IMR-90 (cell line): ENCODE data around the gene ZSWIM3. TPM values are rescaled to one million over a fixed set of nuclear protein-coding genes. Genes with fewer than 3 reads are reported as not detected.

Experiments
- ATAC-seq: fragments of 200-7000 bp; cut with Tn5 transposase; 2 replicates; pipeline ENCODE4 v1.9.1; 2020; ENCODE audit warnings: low read depth, mild to moderate bottlenecking, moderate library complexity
- BruUV-seq: library from RNA; stranded (reverse); fragments of 400-500 nt; replicated peaks from 2 replicates; lab custom pipeline; 2021; lab: Mats Ljungman, UMichigan
- CTCF ChIA-PET: fragments of 300-600 bp; formaldehyde crosslinking; extraction: SDS; loops from one replicate; lab custom pipeline; 2021; ENCODE audit warnings: antibody characterized with exemption; lab: Yijun Ruan, JAX
- POLR2A ChIA-PET: fragments of 300-600 bp; sonication (Branson Sonifier 250); formaldehyde crosslinking; loops from one replicate; lab custom pipeline; 2022; ENCODE audit warnings: antibody characterized with exemption; ENCODE audit not compliant: unreplicated experiment; lab: Charles Lee
- DNase-seq: peaks from one replicate; pipeline ENCODE4 v3.0.0; 2013
- H2AFZ ChIP-seq: replicated peaks from 2 replicates; pipeline ENCODE3; 2013; ENCODE audit warnings: low read length, mild to moderate bottlenecking; ENCODE audit not compliant: poor library complexity
- H2AK5ac ChIP-seq: 2 replicates; pipeline ENCODE4 v1.6.1; 2013; ENCODE audit warnings: low read depth, low read length, inconsistent platforms
- H2AK9ac ChIP-seq: replicated peaks from 2 replicates; pipeline ENCODE3; 2013; ENCODE audit warnings: mild to moderate bottlenecking, low read depth, low read length, moderate library complexity; ENCODE audit not compliant: poor library complexity
- H2BK120ac ChIP-seq: 2 replicates; pipeline ENCODE4 v1.6.1; 2013; ENCODE audit warnings: low read depth, low read length, inconsistent platforms
- H2BK15ac ChIP-seq: 3 replicates; pipeline ENCODE4 v1.6.1; 2013; ENCODE audit warnings: low read depth, low read length, inconsistent platforms
- H2BK20ac ChIP-seq: 2 replicates; pipeline ENCODE4 v1.6.1; 2013; ENCODE audit warnings: low read depth, mild to moderate bottlenecking, inconsistent platforms, low read length, moderate library complexity
- H2BK5ac ChIP-seq: 2 replicates; pipeline ENCODE4 v1.6.1; 2013; ENCODE audit warnings: mild to moderate bottlenecking, low read depth, low read length, inconsistent platforms; ENCODE audit not compliant: poor library complexity, severe bottlenecking
- H3K14ac ChIP-seq: replicated peaks from 2 replicates; pipeline ENCODE4 v1.6.1; 2013; ENCODE audit warnings: low read depth, low read length, inconsistent platforms
- H3K18ac ChIP-seq: 2 replicates; pipeline ENCODE4 v1.6.1; 2013; ENCODE audit warnings: low read depth, low read length, control low read depth
- H3K23ac ChIP-seq: 2 replicates; pipeline ENCODE4 v1.6.1; 2013; ENCODE audit warnings: low read depth, low read length, inconsistent platforms
- H3K27ac ChIP-seq: 2 replicates; pipeline ENCODE4 v1.5.1; 2013; ENCODE audit warnings: mild to moderate bottlenecking, control low read depth, low read length; ENCODE audit not compliant: insufficient read depth
- H3K27me3 ChIP-seq: 2 replicates; pipeline ENCODE4 v1.6.1; 2013; ENCODE audit warnings: low read length; ENCODE audit not compliant: control insufficient read depth, insufficient read depth
- H3K36me3 ChIP-seq: 2 replicates; pipeline ENCODE4 v1.6.1; 2013; ENCODE audit warnings: low read length, mixed read lengths; ENCODE audit not compliant: control insufficient read depth, insufficient read depth
- H3K4ac ChIP-seq: 2 replicates; pipeline ENCODE4 v1.6.1; 2013; ENCODE audit warnings: low read depth, low read length, inconsistent platforms
- H3K4me1 ChIP-seq: 2 replicates; pipeline ENCODE4 v1.6.1; 2013; ENCODE audit warnings: low read length, mixed read lengths; ENCODE audit not compliant: control insufficient read depth, insufficient read depth
- H3K4me2 ChIP-seq: 2 replicates; pipeline ENCODE4 v1.6.1; 2013; ENCODE audit warnings: low read depth, mild to moderate bottlenecking, control low read depth, low read length, moderate library complexity
- H3K4me3 ChIP-seq: 2 replicates; pipeline ENCODE4 v1.5.1; 2013; ENCODE audit warnings: low read depth, mild to moderate bottlenecking, control low read depth, low read length, moderate library complexity; ENCODE audit not compliant: insufficient read depth
- H3K56ac ChIP-seq: 2 replicates; pipeline ENCODE4 v1.6.1; 2013; ENCODE audit warnings: low read length, inconsistent platforms; ENCODE audit not compliant: insufficient read depth; ENCODE audit errors: extremely low read depth
- H3K79me1 ChIP-seq, 2 experiments: 2 replicates each; pipeline ENCODE4 v1.6.1; 2013; ENCODE audit warnings: low read length in 2 of 2, inconsistent platforms in 1 of 2, low read depth in 1 of 2
- H3K9ac ChIP-seq: 2 replicates; pipeline ENCODE4 v1.6.1; 2013; ENCODE audit warnings: low read depth, low read length, control low read depth
- H3K9me1 ChIP-seq: 2 replicates; pipeline ENCODE4 v1.6.1; 2013; ENCODE audit warnings: low read length, inconsistent platforms; ENCODE audit not compliant: insufficient read depth
- H3K9me3 ChIP-seq: 2 replicates; pipeline ENCODE4 v1.6.1; 2013; ENCODE audit warnings: low read length; ENCODE audit not compliant: control insufficient read depth, insufficient read depth
- H4K20me1 ChIP-seq: 2 replicates; pipeline ENCODE4 v1.6.1; 2013; ENCODE audit warnings: low read length, inconsistent platforms; ENCODE audit not compliant: insufficient read depth
- H4K5ac ChIP-seq: 2 replicates; pipeline ENCODE4 v1.6.1; 2013; ENCODE audit warnings: mild to moderate bottlenecking, low read depth, low read length, control low read depth
- H4K8ac ChIP-seq, 2 experiments: 2 replicates each; pipeline ENCODE4 v1.6.1; 2013; ENCODE audit warnings: low read depth in 2 of 2, low read length in 2 of 2, control low read depth in 1 of 2, inconsistent platforms in 1 of 2
- H4K91ac ChIP-seq: 2 replicates; pipeline ENCODE4 v1.6.1; 2013; ENCODE audit warnings: low read depth, low read length, inconsistent platforms; ENCODE audit not compliant: insufficient read depth
- BHLHE40 ChIP-seq: fragments of 150-350 bp; IDR thresholded peaks from 2 replicates; pipeline ENCODE4 v1.6.1; 2016; ENCODE audit warnings: mild to moderate bottlenecking, low read depth, low read length
- CEBPB ChIP-seq: IDR thresholded peaks from 2 replicates; pipeline ENCODE4 v1.6.1; 2012; ENCODE audit warnings: low read depth, low read length, improper control_type of control experiment
- CHD1 ChIP-seq: IDR thresholded peaks from 2 replicates; pipeline ENCODE4 v1.6.1; 2012; ENCODE audit warnings: low read depth, low read length, improper control_type of control experiment
- FOS ChIP-seq: fragments of 150-350 bp; IDR thresholded peaks from 2 replicates; pipeline ENCODE4 v1.6.1; 2016; ENCODE audit warnings: low read depth, low read length
- MAFK ChIP-seq: IDR thresholded peaks from 2 replicates; pipeline ENCODE4 v1.6.1; 2012; ENCODE audit warnings: low read depth, low read length, improper control_type of control experiment
- MAZ ChIP-seq: IDR thresholded peaks from 2 replicates; pipeline ENCODE4 v1.6.1; 2012; ENCODE audit warnings: low read depth, mild to moderate bottlenecking, low read length, improper control_type of control experiment, moderate library complexity, borderline replicate concordance
- MXI1 ChIP-seq: IDR thresholded peaks from 2 replicates; pipeline ENCODE4 v1.6.1; 2012; ENCODE audit warnings: low read depth, mild to moderate bottlenecking, low read length, moderate library complexity, borderline replicate concordance
- NFE2L2 ChIP-seq: fragments of 150-350 bp; IDR thresholded peaks from 2 replicates; pipeline ENCODE4 v1.6.1; 2016; ENCODE audit warnings: low read depth, mild to moderate bottlenecking, low read length
- POLR2A ChIP-seq: IDR thresholded peaks from 2 replicates; pipeline ENCODE4 v1.6.1; 2012; ENCODE audit warnings: mild to moderate bottlenecking, low read depth, low read length
- RAD21 ChIP-seq: IDR thresholded peaks from 2 replicates; pipeline ENCODE4 v1.6.1; 2012; ENCODE audit warnings: low read length, improper control_type of control experiment
- RCOR1 ChIP-seq: IDR thresholded peaks from 2 replicates; pipeline ENCODE4 v1.6.1; 2012; ENCODE audit warnings: mild to moderate bottlenecking, low read length, improper control_type of control experiment; ENCODE audit not compliant: insufficient replicate concordance
- RFX5 ChIP-seq: IDR thresholded peaks from 2 replicates; pipeline ENCODE4 v1.8.0; 2012; ENCODE audit warnings: low read depth, mild to moderate bottlenecking, low read length, moderate library complexity
- SMC3 ChIP-seq: fragments of 150-350 bp; IDR thresholded peaks from 2 replicates; pipeline ENCODE4 v1.6.1; 2016; ENCODE audit warnings: low read depth, mild to moderate bottlenecking, antibody characterized with exemption, low read length, moderate library complexity
- WGBS, 2 experiments: methylation state at CpG; one replicate each; pipeline versions ENCODE4 v1.1.5 to v1.1.7; 2013; ENCODE audit warnings: missing lambda C conversion rate in 2 of 2; ENCODE audit not compliant: insufficient read length in 1 of 2; ENCODE audit errors: extremely low coverage in 2 of 2; 5-methylcytosine and 5-hydroxymethylcytosine counted together
- dilution Hi-C: fragments of 300-500 bp; cut with HindIII; formaldehyde crosslinking; loops from one replicate; pipeline ENCODE4 v1.14.3; 2018; ENCODE audit warnings: low sequenced_read_pairs; ENCODE audit not compliant: unreplicated experiment
- in situ Hi-C: fragments of 300-500 bp; cut with MboI; formaldehyde crosslinking; loops from 3 replicates; pipeline ENCODE4 v1.14.3; 2019; ENCODE audit warnings: low sequenced_read_pairs, inconsistent platforms, mixed read lengths
- intact Hi-C: fragments of 100-400 bp; cut with micrococcal nuclease; formaldehyde crosslinking; loops from 2 replicates; pipeline ENCODE4 v1.10.0; 2022
- polyA plus RNA-seq, 3 experiments: library from polyadenylated mRNA; depleted of rRNA; stranded (reverse); fragments of >200 nt; gene quantifications; 2 replicates each; pipeline ENCODE4 v1.2.3, GENCODE V29; 2012; ENCODE audit warnings: low replicate concordance in 1 of 3
- total RNA-seq: library from RNA; depleted of rRNA; stranded (reverse); fragments of >200 nt; gene quantifications from 2 replicates; pipeline ENCODE4 v1.2.3, GENCODE V29; 2012
- TF ChIP-seq, protein P1 (sequence below): conservative IDR thresholded peaks from 2 replicates; pipeline ENCODE4 v1.5.1; 2012; ENCODE audit warnings: mild to moderate bottlenecking, low read depth, low read length, improper control_type of control experiment
- TF ChIP-seq, protein P2 (sequence below): fragments of 150-350 bp; IDR thresholded peaks from 2 replicates; pipeline ENCODE4 v1.6.1; 2016; ENCODE audit warnings: low read depth, mild to moderate bottlenecking, low read length, moderate library complexity, borderline replicate concordance
- TF ChIP-seq, protein P3 (sequence below): fragments of 150-350 bp; IDR thresholded peaks from 2 replicates; pipeline ENCODE4 v1.6.1; 2017; ENCODE audit warnings: mild to moderate bottlenecking, antibody characterized with exemption, low read length, low read depth

ZSWIM3 gene
- total and polyA plus RNA-seq, 2 of the 4 experiments (the other 2 are of a cell fraction) = 3.3 to 8.6 TPM

- no peak for ATAC-seq
- dilution Hi-C loops = no loop called here
- peak overlapping the region; percentile 46; the same call in 1 of the 2 replicates for H3K18ac ChIP-seq
- ChIA-PET CTCF (no interaction called here), POLR2A (no interaction called here)
- no peak overlapping the region for H2BK20ac ChIP-seq
- H4K91ac ChIP-seq = no peak overlapping the region
- H4K8ac ChIP-seq = peak overlapping the region; percentile 37 to 42; a peak in 3 of 4 replicates
- no peaks in the 10 kb centered on the region; the same call in 1 of the 2 replicates for H3K9me1 ChIP-seq
- peak overlapping the region; percentile 70; the same call in 1 of the 2 replicates for H2AK5ac ChIP-seq
- no peak overlapping the region for H3K4me3 ChIP-seq
- H3K4ac ChIP-seq = peak overlapping the region; percentile 24
- H2AFZ ChIP-seq = peak overlapping the region; percentile 35
- 0 out of 2 replicates have a peak overlapping the region, but pooled peaks have one; percentile 16 for H3K14ac ChIP-seq
- no peak overlapping the region for H2AK9ac ChIP-seq
- peaks cover 27% of the 10 kb centered on the region for H3K4me1 ChIP-seq
- H2BK5ac ChIP-seq = no peak overlapping the region
- H3K9me3 ChIP-seq = no peaks in the 10 kb centered on the region
- no peak for TF ChIP-seq FOS
- TF ChIP-seq MAFK = no peak
- TF ChIP-seq SMC3 = no peak
- no peak for TF ChIP-seq NFE2L2
- TF ChIP-seq MXI1 = no peak
- no peak for TF ChIP-seq POLR2A
- TF ChIP-seq CEBPB = no peak
- TF ChIP-seq MAZ = no peak
- no peak for TF ChIP-seq BHLHE40
- TF ChIP-seq, protein P1, sequence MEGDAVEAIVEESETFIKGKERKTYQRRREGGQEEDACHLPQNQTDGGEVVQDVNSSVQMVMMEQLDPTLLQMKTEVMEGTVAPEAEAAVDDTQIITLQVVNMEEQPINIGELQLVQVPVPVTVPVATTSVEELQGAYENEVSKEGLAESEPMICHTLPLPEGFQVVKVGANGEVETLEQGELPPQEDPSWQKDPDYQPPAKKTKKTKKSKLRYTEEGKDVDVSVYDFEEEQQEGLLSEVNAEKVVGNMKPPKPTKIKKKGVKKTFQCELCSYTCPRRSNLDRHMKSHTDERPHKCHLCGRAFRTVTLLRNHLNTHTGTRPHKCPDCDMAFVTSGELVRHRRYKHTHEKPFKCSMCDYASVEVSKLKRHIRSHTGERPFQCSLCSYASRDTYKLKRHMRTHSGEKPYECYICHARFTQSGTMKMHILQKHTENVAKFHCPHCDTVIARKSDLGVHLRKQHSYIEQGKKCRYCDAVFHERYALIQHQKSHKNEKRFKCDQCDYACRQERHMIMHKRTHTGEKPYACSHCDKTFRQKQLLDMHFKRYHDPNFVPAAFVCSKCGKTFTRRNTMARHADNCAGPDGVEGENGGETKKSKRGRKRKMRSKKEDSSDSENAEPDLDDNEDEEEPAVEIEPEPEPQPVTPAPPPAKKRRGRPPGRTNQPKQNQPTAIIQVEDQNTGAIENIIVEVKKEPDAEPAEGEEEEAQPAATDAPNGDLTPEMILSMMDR = no peak
- no peak for TF ChIP-seq RCOR1
- no peak for TF ChIP-seq RFX5
- TF ChIP-seq, protein P2, sequence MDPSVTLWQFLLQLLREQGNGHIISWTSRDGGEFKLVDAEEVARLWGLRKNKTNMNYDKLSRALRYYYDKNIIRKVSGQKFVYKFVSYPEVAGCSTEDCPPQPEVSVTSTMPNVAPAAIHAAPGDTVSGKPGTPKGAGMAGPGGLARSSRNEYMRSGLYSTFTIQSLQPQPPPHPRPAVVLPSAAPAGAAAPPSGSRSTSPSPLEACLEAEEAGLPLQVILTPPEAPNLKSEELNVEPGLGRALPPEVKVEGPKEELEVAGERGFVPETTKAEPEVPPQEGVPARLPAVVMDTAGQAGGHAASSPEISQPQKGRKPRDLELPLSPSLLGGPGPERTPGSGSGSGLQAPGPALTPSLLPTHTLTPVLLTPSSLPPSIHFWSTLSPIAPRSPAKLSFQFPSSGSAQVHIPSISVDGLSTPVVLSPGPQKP = no peak
- no peak for TF ChIP-seq CHD1
- no peak for TF ChIP-seq RAD21
- TF ChIP-seq, protein P3, sequence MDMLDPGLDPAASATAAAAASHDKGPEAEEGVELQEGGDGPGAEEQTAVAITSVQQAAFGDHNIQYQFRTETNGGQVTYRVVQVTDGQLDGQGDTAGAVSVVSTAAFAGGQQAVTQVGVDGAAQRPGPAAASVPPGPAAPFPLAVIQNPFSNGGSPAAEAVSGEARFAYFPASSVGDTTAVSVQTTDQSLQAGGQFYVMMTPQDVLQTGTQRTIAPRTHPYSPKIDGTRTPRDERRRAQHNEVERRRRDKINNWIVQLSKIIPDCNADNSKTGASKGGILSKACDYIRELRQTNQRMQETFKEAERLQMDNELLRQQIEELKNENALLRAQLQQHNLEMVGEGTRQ = no peak
- H3K23ac ChIP-seq = 0 out of 2 replicates have a peak overlapping the region, but pooled peaks have one; percentile 13
- no peaks in the 10 kb centered on the region for H4K20me1 ChIP-seq
- H3K4me2 ChIP-seq = no peak overlapping the region
- H3K27me3 ChIP-seq = no peaks in the 10 kb centered on the region
- peak overlapping the region; percentile 89; the same call in 1 of the 2 replicates for H3K27ac ChIP-seq
- H4K5ac ChIP-seq = peak overlapping the region; percentile 57
- WGBS, 2 experiments = no CpG with 5 or more reads among the region's 5 CpGs
- in situ Hi-C loops = loop anchor here (25.0 kb wide), 1 partner anchor 580 kb away; the partner anchor contains the start of gene SDC4
- no peak overlapping the region for H3K9ac ChIP-seq
- intact Hi-C loops = no loop called here
- peak; percentile 75 for DNase-seq
- no peak overlapping the region; the same call in 2 of the 3 replicates for H2BK15ac ChIP-seq
- no peaks in the 10 kb centered on the region for H3K79me1 ChIP-seq
- H3K56ac ChIP-seq = no peak overlapping the region; the same call in 1 of the 2 replicates
- BruUV-seq = no TSS peak
- H3K36me3 ChIP-seq = no peaks in the 10 kb centered on the region
- H2BK120ac ChIP-seq = no peak overlapping the region
These were observed 60.4 kb downstream of the ZSWIM3 start for GRCh38 chr20:45917790-45918141.
